CD8-positive, alpha-beta memory T cell (primary cell): ENCODE data around the gene PDGFD. TPM values are rescaled to one million over a fixed set of nuclear protein-coding genes. Genes with fewer than 3 reads are reported as not detected.

Experiments used
- CTCF ChIA-PET: fragments of 350-600 bp; sonication (Branson Sonifier 250); formaldehyde crosslinking; loops from one replicate; lab custom pipeline; 2021; ENCODE audit warnings: antibody characterized with exemption; lab: Charles Lee
- POLR2A ChIA-PET: fragments of 350-600 bp; sonication (Branson Sonifier 250); formaldehyde crosslinking; loops from one replicate; lab custom pipeline; 2021; ENCODE audit warnings: antibody characterized with exemption; lab: Charles Lee
- DNase-seq, 5 donors: peaks; one replicate each; pipeline versions ENCODE4 v3.0.0 to v3.0.0-alpha.2; 2020 to 2022; ENCODE audit warnings: mixed read lengths in 1 of 5
- H3K27ac ChIP-seq: one replicate; pipeline ENCODE4 v1.7.0; 2013; ENCODE audit warnings: low read depth, mild to moderate bottlenecking, low read length, moderate library complexity
- H3K27me3 ChIP-seq: 2 replicates; pipeline ENCODE4 v1.7.0; 2013; ENCODE audit warnings: low read length, mild to moderate bottlenecking; ENCODE audit not compliant: insufficient read depth, poor library complexity, severe bottlenecking
- H3K36me3 ChIP-seq: 2 replicates; pipeline ENCODE4 v1.7.0; 2013; ENCODE audit warnings: mild to moderate bottlenecking, low read length, moderate library complexity; ENCODE audit not compliant: insufficient read depth
- H3K4me1 ChIP-seq: 2 replicates; pipeline ENCODE4 v1.7.0; 2013; ENCODE audit warnings: mild to moderate bottlenecking, low read length, moderate library complexity; ENCODE audit not compliant: insufficient read depth
- H3K4me3 ChIP-seq: 2 replicates; pipeline ENCODE4 v1.7.0; 2013; ENCODE audit warnings: mild to moderate bottlenecking, low read length
- H3K9me3 ChIP-seq: 2 replicates; pipeline ENCODE4 v1.7.0; 2013; ENCODE audit warnings: mild to moderate bottlenecking, low read length
- H3K27ac Mint-ChIP-seq, 8 donors: one replicate each; pipeline ENCODE4 v1.8.0; 2020 to 2021; ENCODE audit warnings: mixed read lengths in 8 of 8, mild to moderate bottlenecking in 6 of 8, inconsistent platforms in 3 of 8, moderate library complexity in 3 of 8
- H3K27me3 Mint-ChIP-seq, 2 donors: one replicate each; pipeline ENCODE4 v1.8.0; 2020 to 2021; ENCODE audit warnings: mixed read lengths in 2 of 2, mild to moderate bottlenecking in 1 of 2, moderate library complexity in 1 of 2
- H3K36me3 Mint-ChIP-seq, 3 donors: one replicate each; pipeline ENCODE4 v1.8.0; 2020 to 2021; ENCODE audit warnings: mixed read lengths in 3 of 3, inconsistent platforms in 1 of 3, mild to moderate bottlenecking in 1 of 3
- H3K4me1 Mint-ChIP-seq, 3 donors: one replicate each; pipeline ENCODE4 v1.8.0; 2020 to 2021; ENCODE audit warnings: mixed read lengths in 3 of 3, inconsistent platforms in 1 of 3, mild to moderate bottlenecking in 1 of 3
- H3K4me3 Mint-ChIP-seq, 7 donors: one replicate each; pipeline ENCODE4 v1.8.0; 2020 to 2021; ENCODE audit warnings: mixed read lengths in 7 of 7, mild to moderate bottlenecking in 6 of 7, moderate library complexity in 4 of 7, inconsistent platforms in 2 of 7
- H3K9me3 Mint-ChIP-seq, 5 donors: one replicate each; pipeline ENCODE4 v1.8.0; 2020 to 2022; ENCODE audit warnings: mixed read lengths in 5 of 5, mild to moderate bottlenecking in 3 of 5, moderate library complexity in 2 of 5, inconsistent platforms in 1 of 5
- polyA plus RNA-seq: library from polyadenylated mRNA; unstranded; fragments of 300-500 nt; fragmentation: Illumina TruSeq; gene quantifications from one replicate; pipeline ENCODE4 v1.2.3, GENCODE V29; 2021
- total RNA-seq, 2 experiments: library from RNA; stranded (reverse); gene quantifications; one replicate each; pipeline ENCODE4 v1.2.3, GENCODE V29; 2021

PDGFD gene
- total and polyA plus RNA-seq, 3 experiments from 2014 or later = 0.15 to 8.1 (median 0.29) TPM

DNA sequence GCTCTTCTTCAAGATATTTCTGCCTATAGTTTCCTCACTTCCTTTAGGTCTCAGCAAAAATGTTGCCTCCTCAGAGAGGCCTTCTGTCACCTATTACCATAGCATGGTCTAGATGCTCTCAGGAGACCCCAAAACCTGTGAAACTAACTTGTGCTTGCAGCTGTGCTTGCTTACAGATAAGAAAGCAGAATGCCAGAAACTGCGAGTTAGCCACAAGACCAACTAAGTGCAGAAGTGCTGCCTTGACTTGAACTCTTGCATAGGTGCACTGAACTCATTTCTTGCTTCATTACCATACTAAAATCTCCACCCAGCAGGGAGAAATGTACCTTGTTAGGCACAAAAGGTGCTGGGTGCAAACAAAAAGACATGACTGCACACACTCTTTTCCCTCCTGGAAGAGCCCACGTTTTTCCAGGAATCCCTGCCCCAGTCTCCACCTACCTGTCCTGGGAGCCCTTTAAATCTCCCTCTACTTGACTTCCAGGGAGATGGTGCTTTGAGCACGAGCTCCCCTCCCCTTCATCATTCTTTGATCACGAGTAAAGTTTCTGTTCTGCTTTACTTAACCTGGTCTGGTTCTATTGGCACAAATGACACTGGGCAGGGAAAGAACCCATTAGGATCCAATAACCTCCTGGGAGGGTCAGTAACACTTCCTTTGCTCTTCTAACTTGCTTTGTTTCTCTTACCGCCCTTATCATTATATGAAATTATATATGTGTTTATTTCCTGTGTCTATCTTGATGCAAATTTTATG is 265.2 kb downstream of the PDGFD start:
- peak overlapping the region in 2 of 8 donors; percentile 32 to 43 for H3K27ac Mint-ChIP-seq
- no peak overlapping the region for H3K4me3 Mint-ChIP-seq
- no peaks in the 10 kb centered on the region for H3K27me3 Mint-ChIP-seq
- H3K4me3 ChIP-seq = no peak overlapping the region
- H3K27ac ChIP-seq = no peak overlapping the region
- H3K9me3 ChIP-seq = no peaks in the 10 kb centered on the region
- no peaks in the 10 kb centered on the region for H3K4me1 Mint-ChIP-seq
- no peaks in the 10 kb centered on the region for H3K4me1 ChIP-seq
- peaks cover 0 to 3% (median 0%) of the 10 kb centered on the region in 5 donors for H3K9me3 Mint-ChIP-seq
- no peaks in the 10 kb centered on the region for H3K27me3 ChIP-seq
- CTCF ChIA-PET = no interaction called here
- DNase-seq = no peak
- POLR2A ChIA-PET = no interaction called here
- H3K36me3 Mint-ChIP-seq = peaks cover 0 to under 1% (median 0%) of the 10 kb centered on the region in 3 donors
- no peaks in the 10 kb centered on the region for H3K36me3 ChIP-seq

DNA sequence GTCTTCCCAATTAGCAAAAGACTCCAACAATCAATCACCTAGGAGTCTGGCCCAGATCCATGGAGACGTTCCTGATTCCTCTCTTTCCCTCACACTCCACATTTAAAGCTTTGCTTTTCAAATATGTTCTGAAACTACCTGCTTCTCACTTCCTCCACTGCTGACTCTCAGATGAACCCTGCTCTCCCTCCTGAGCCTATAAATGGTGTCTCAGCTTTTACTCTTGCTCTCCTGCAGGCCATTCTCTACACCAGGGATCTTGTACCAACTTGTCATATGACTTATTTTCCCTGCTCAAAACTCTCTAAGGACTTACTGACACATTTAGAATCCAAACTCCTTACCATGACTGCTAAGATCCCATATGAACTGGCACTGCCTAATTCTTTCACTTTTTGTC is 265.9 kb downstream of the PDGFD start:
- Histone ChIP-seq H3K27ac (no peak overlapping the region), H3K4me1 (no peaks in the 10 kb centered on the region), H3K4me3 (no peak overlapping the region), H3K27me3 (no peaks in the 10 kb centered on the region), H3K9me3 (no peaks in the 10 kb centered on the region), H3K36me3 (no peaks in the 10 kb centered on the region)
- no peaks in the 10 kb centered on the region for H3K27me3 Mint-ChIP-seq
- no peak overlapping the region for H3K4me3 Mint-ChIP-seq
- no peak overlapping the region for H3K27ac Mint-ChIP-seq
- DNase-seq = no peak
- H3K9me3 Mint-ChIP-seq = peaks cover 0 to 3% (median 0%) of the 10 kb centered on the region in 5 donors
- H3K36me3 Mint-ChIP-seq = peaks cover 0 to 2% (median 0%) of the 10 kb centered on the region in 3 donors
- POLR2A ChIA-PET = no interaction called here
- H3K4me1 Mint-ChIP-seq = no peaks in the 10 kb centered on the region
- CTCF ChIA-PET = no interaction called here

DNA sequence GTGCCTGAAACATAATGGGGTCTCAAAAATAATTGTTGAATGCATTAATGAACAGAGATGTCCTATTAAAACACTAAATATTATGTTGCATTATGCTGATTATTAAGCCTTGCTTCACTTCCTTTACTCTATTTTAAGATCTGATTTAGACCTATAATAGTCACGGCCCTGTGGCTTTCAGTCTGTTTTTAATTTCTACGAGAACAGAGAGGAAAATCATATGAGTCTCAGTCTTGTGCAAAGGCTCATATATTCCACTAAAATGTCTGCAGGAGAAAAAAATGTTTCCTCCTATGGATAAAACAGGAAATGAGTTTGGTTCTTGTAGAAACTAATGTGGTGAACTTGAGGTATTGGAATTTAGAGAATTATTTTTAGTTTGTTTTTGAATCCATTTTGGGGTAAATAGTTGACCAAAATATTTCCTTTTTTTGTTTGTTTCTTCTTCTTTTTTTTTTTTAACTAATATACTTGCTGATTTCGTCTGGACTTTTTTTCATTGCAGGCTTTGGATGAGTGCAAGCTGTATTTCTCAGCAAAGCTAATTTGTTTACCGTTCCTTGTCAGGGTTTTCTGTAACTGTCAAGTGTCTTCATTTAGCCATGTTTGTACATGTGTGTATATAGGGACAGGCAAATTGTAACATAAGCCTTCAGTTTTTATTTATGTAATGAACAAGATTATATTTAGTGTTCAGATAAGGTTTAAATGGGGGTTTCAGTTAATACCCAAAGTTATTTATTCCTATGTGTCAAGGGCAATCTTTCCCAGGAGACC is 266.6 kb downstream of the PDGFD start:
- H3K4me1 Mint-ChIP-seq = no peaks in the 10 kb centered on the region
- Histone ChIP-seq H3K9me3 (no peaks in the 10 kb centered on the region), H3K27me3 (no peaks in the 10 kb centered on the region), H3K4me1 (no peaks in the 10 kb centered on the region), H3K4me3 (no peak overlapping the region), H3K27ac (no peak overlapping the region), H3K36me3 (no peaks in the 10 kb centered on the region)
- POLR2A ChIA-PET = no interaction called here
- no peak overlapping the region for H3K27ac Mint-ChIP-seq
- no peak for DNase-seq
- CTCF ChIA-PET = no interaction called here
- no peak overlapping the region for H3K4me3 Mint-ChIP-seq
- no peaks in the 10 kb centered on the region for H3K27me3 Mint-ChIP-seq
- H3K36me3 Mint-ChIP-seq = peaks cover 0 to 2% (median 0%) of the 10 kb centered on the region in 3 donors
- peaks cover 0 to 3% (median 0%) of the 10 kb centered on the region in 5 donors for H3K9me3 Mint-ChIP-seq

DNA sequence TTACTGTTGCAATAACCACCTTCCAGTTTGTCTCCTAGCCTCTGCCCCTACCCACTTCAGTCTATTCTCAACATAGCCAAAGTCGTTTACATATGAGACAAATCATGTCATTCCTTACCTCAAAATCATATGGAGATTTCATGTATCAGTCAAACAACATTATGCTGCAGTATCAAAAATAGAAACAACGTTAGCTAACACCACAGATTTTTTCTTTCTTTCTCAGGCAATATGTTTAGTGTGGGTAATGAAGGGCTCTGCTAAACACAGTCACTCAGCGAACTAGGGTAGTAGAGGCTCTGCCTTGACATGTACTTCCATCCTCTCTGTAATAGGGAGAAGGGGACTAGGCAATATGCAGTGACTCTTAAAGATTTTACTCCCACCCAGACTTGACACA is 268.8 kb downstream of the PDGFD start:
- POLR2A ChIA-PET = no interaction called here
- peak overlapping the region in 1 of 8 donors; percentile 56 for H3K27ac Mint-ChIP-seq
- peaks cover 4 to 10% (median 7%) of the 10 kb centered on the region in 5 donors for H3K9me3 Mint-ChIP-seq
- no peaks in the 10 kb centered on the region for H3K9me3 ChIP-seq
- no peak overlapping the region for H3K4me3 ChIP-seq
- CTCF ChIA-PET = no interaction called here
- DNase-seq = no peak
- H3K27ac ChIP-seq = no peak overlapping the region
- no peaks in the 10 kb centered on the region for H3K36me3 ChIP-seq
- no peak overlapping the region for H3K4me3 Mint-ChIP-seq
- H3K36me3 Mint-ChIP-seq = peaks cover 0 to 2% (median 0%) of the 10 kb centered on the region in 3 donors
- no peaks in the 10 kb centered on the region for H3K4me1 Mint-ChIP-seq
- H3K4me1 ChIP-seq = no peaks in the 10 kb centered on the region
- H3K27me3 Mint-ChIP-seq = no peaks in the 10 kb centered on the region
- H3K27me3 ChIP-seq = no peaks in the 10 kb centered on the region

DNA sequence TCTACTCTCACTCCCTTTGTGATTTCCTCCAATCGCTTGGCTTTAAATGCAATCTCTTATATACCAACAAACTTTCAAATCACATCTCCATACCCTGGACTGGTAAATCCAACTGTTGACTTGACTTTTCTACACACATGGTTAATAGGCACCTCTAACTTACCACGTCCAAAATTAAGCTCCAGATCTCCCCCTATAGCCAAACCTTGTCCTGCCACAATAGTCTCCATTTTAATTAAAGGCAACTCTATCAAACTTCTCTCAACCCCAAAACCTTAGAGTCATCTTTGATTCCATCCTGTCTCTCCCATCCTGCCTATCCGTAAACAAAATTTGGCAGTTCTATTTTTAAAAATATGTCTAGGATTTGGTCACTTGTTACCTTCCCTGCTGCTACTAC is 269.3 kb downstream of the PDGFD start:
- no peaks in the 10 kb centered on the region for H3K4me1 ChIP-seq
- Mint-ChIP-seq H3K4me3 (no peak overlapping the region), H3K36me3 (peaks cover 0 to 2% (median 0%) of the 10 kb centered on the region in 3 donors), H3K27ac (no peak overlapping the region), H3K4me1 (no peaks in the 10 kb centered on the region), H3K9me3 (peaks cover 4 to 14% (median 9%) of the 10 kb centered on the region in 5 donors), H3K27me3 (no peaks in the 10 kb centered on the region)
- H3K36me3 ChIP-seq = no peaks in the 10 kb centered on the region
- H3K4me3 ChIP-seq = no peak overlapping the region
- POLR2A ChIA-PET = no interaction called here
- H3K9me3 ChIP-seq = no peaks in the 10 kb centered on the region
- H3K27ac ChIP-seq = no peak overlapping the region
- H3K27me3 ChIP-seq = no peaks in the 10 kb centered on the region
- no peak for DNase-seq
- CTCF ChIA-PET = no interaction called here

DNA sequence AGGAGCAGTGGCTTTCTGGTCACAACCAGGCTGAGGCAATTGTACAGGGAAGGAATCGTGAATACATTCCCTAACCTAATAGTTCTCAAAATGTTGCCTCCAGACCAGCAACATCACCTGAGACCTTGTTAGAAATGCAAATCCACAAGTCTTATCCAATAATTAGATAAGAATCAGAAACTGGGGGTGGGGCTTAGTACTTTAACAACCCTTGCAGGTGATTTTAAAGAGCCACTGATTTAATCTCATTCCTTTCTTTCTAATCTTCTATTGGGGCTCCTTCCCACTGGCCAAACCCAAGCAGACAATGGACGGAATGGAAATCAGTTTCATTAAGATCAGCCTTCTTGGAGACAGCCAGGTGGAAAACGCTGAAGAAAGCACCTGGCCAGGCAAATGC is 269.9 kb downstream of the PDGFD start:
- no peak overlapping the region for H3K4me3 ChIP-seq
- H3K36me3 ChIP-seq = no peaks in the 10 kb centered on the region
- no peaks in the 10 kb centered on the region for H3K27me3 Mint-ChIP-seq
- peaks cover 0 to 2% (median 0%) of the 10 kb centered on the region in 3 donors for H3K36me3 Mint-ChIP-seq
- DNase-seq = no peak
- no peak overlapping the region for H3K27ac Mint-ChIP-seq
- CTCF ChIA-PET = no interaction called here
- H3K4me1 ChIP-seq = no peaks in the 10 kb centered on the region
- POLR2A ChIA-PET = no interaction called here
- H3K9me3 ChIP-seq = no peaks in the 10 kb centered on the region
- H3K4me3 Mint-ChIP-seq = no peak overlapping the region
- H3K4me1 Mint-ChIP-seq = no peaks in the 10 kb centered on the region
- H3K27ac ChIP-seq = no peak overlapping the region
- peaks cover 4 to 14% (median 9%) of the 10 kb centered on the region in 5 donors for H3K9me3 Mint-ChIP-seq
- H3K27me3 ChIP-seq = no peaks in the 10 kb centered on the region

DNA sequence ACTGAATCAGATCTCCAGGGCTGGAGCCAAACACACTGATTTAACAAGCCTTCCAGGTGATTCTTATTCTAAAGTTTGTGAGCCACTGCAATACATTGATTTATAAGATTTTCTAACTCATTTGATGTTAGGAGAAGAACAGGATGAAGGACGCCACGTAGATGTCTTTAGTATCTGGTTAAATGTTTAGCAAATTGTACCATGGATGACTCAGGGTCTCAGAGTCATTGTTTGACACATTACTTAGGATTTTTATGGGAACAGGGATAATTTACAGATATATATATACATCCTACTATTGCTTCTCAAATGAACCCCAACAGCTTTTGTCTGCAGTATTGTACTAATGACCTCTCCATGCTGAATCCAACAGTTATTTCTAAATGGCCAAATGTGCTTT is 270.6 kb downstream of the PDGFD start:
- Histone ChIP-seq H3K27me3 (no peaks in the 10 kb centered on the region), H3K4me3 (no peak overlapping the region), H3K4me1 (no peaks in the 10 kb centered on the region), H3K36me3 (no peaks in the 10 kb centered on the region), H3K9me3 (no peaks in the 10 kb centered on the region), H3K27ac (no peak overlapping the region)
- no peak overlapping the region for H3K27ac Mint-ChIP-seq
- peaks cover 0 to 2% (median 0%) of the 10 kb centered on the region in 3 donors for H3K36me3 Mint-ChIP-seq
- ChIA-PET CTCF (no interaction called here), POLR2A (no interaction called here)
- no peaks in the 10 kb centered on the region for H3K4me1 Mint-ChIP-seq
- no peaks in the 10 kb centered on the region for H3K27me3 Mint-ChIP-seq
- H3K9me3 Mint-ChIP-seq = peaks cover 4 to 14% (median 9%) of the 10 kb centered on the region in 5 donors
- DNase-seq = no peak
- H3K4me3 Mint-ChIP-seq = no peak overlapping the region

DNA sequence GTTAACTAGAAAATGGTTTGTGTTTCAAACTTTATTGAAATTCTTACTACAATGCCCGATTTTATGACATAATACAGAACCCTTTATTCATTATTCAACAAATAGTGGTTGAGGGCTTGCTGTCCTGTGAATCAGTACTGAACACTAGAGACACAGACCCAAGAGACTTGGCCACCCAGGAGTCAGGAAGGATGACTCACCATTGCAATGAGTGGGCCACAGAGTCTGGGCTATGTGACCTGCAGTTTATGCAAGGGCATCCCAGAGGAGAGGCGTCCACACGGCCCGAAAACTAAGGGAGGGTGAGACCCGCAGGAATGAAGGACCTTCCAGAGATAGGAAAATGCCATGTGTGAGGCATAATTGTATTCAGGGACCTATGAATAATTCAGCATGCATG is 271.3 kb downstream of the PDGFD start:
- peaks cover 4 to 14% (median 9%) of the 10 kb centered on the region in 5 donors for H3K9me3 Mint-ChIP-seq
- no peaks in the 10 kb centered on the region for H3K4me1 ChIP-seq
- H3K4me3 ChIP-seq = no peak overlapping the region
- no peaks in the 10 kb centered on the region for H3K27me3 ChIP-seq
- DNase-seq = no peak
- H3K27ac Mint-ChIP-seq = no peak overlapping the region
- H3K9me3 ChIP-seq = no peaks in the 10 kb centered on the region
- H3K4me1 Mint-ChIP-seq = no peaks in the 10 kb centered on the region
- no peaks in the 10 kb centered on the region for H3K27me3 Mint-ChIP-seq
- H3K36me3 Mint-ChIP-seq = peaks cover 0 to 2% (median 0%) of the 10 kb centered on the region in 3 donors
- no peaks in the 10 kb centered on the region for H3K36me3 ChIP-seq
- no peak overlapping the region for H3K4me3 Mint-ChIP-seq
- CTCF ChIA-PET = no interaction called here
- H3K27ac ChIP-seq = no peak overlapping the region
- POLR2A ChIA-PET = no interaction called here
